ENCODE data around the gene GLB1L.

GRCh38 chr2:219292616-219293015 is 47.4 kb upstream of the GLB1L start:
- TF ChIP-seq POLR2AphosphoS5 (IDR thresholded peaks at IDR 0.05; ENCODE audit: borderline replicate concordance, low read depth, low read length) (no peak), EZH2 (IDR thresholded peaks at IDR 0.05) (no peak)
